TTC549 (cell line): ENCODE data around the gene PPM1D.
A peak's percentile ranks its signal among the peaks of the same experiment; 100 is the strongest.
"Not testable (repeated sequence)": the region's sequence is repeated elsewhere in the genome, so short reads cannot be mapped to it uniquely, and the experiment has no call there.

Experiments used
- FAIRE-seq: peaks from 2 replicates; lab custom pipeline; 2012; peaks lifted over from hg19 to GRCh38; lab: Jason Lieb, UNC

Gene PPM1D

GRCh38 chr17:60674637-60675036, 74.6 kb downstream of the PPM1D start:
- FAIRE-seq: not testable (repeated sequence)

GRCh38 chr17:60675997-60676396, 76.0 kb downstream of the PPM1D start:
- FAIRE-seq: no peak

- FAIRE-seq: no peak
These were observed 76.8 kb downstream of the PPM1D start for GRCh38 chr17:60676758-60677307.

GRCh38 chr17:60677308-60678117, 77.5 kb downstream of the PPM1D start, which contains the start of gene BCAS3:
TSS of gene BCAS3 (plus strand) at chr17:60677851.
- FAIRE-seq: peak; percentile 79

- FAIRE-seq: no peak
These were observed 78.1 kb downstream of the PPM1D start for GRCh38 chr17:60678118-60678444.

GRCh38 chr17:60679287-60679686, 79.3 kb downstream of the PPM1D start:
- FAIRE-seq: no peak

GRCh38 chr17:60680754-60681153, 80.8 kb downstream of the PPM1D start:
- FAIRE-seq: no peak

- no peak for FAIRE-seq
These were observed 85.4 kb downstream of the PPM1D start for GRCh38 chr17:60685437-60685836.

- no peak for FAIRE-seq
These were observed 96.0 kb downstream of the PPM1D start for GRCh38 chr17:60695960-60696359.

- FAIRE-seq: no peak
These were observed 99.1 kb downstream of the PPM1D start for GRCh38 chr17:60699090-60699489.

GRCh38 chr17:60704170-60704569, 104.2 kb downstream of the PPM1D start:
- no peak for FAIRE-seq

GRCh38 chr17:60712675-60713074, 112.7 kb downstream of the PPM1D start:
- FAIRE-seq: no peak

GRCh38 chr17:60713608-60714007, 113.6 kb downstream of the PPM1D start:
- FAIRE-seq: no peak
